HG03060 (cell line): ENCODE results near the gene HOXA13.

ENCODE experiments used
- ATAC-seq: cut with Tn5 transposase; IDR thresholded peaks from one replicate; pipeline ENCODE4 v1.9.1; 2021; ENCODE audit warnings: low read depth, moderate number of reproducible peaks; ENCODE audit not compliant: unreplicated experiment

Gene HOXA13

DNA sequence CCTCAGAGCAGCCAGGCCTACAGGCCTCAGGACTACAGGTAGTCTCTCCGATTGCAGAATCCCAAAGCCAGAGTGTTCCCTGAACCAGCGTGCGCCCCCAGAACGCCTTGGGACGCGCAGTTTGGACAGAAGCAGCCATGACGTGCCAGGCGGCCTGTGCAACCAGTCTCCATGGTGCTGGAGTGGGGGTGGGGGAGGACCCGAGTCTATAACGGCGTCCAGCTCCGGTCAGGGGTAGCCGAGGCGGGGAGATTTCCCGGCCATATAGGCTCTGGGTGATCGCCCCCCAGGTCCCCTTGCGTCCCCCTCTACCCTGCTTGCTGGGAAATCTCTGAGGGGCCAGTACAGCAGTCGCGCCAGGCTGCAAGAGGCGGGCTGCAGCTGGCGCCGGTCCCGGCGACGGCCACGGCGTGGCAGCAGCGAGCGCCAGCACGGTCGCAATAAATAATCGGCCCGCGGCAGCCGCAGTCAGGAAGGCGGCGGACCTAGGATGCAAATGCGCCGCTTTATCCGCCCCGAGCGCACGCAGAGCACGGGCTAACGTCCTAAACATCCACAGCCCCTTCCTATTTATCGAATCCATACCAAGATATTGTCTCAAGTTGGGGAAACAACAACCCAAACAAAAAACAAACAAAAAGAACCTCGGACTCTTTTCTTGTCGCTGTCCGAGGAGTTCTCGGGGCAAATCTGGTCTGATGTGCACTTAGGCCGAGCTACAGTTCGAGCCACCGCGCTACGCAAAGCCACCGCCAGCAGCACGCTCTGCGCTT is 49.1 kb downstream of the HOXA13 start:
- ATAC-seq: no peak

DNA sequence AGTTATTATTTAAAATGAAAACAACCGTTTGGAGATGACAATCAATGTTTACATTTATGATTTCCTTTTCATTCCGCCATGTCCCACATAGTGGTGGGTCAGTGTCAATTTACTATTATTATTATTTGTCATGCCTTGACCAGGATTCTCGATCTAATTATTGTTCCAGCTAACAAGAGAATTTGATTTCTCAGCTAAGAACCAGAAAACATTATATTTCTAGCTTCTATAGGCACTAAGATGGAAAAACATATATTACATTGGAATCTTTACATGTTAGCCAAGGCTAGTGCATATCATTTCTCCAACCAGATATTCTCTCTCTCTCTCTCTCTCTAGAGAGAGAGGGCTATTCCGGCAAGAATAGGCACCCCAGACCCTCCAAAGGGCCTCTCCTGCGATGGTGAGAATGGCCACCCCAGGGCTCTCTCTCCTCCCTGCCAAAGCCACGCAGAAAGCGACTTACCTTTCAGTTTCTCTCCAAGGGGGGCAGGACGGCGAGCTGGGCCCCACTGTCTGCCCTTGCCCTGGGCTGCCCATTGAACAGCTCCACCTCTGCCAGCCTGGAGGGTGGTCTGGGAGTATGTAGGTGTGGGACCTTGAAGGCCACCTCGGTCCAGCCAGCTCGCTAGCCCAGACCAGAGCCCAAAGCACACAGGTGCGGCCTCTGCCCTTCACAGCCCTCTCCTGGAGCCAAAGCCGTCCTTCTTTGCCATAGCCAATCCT is 49.9 kb downstream of the HOXA13 start:
- ATAC-seq: no peak

DNA sequence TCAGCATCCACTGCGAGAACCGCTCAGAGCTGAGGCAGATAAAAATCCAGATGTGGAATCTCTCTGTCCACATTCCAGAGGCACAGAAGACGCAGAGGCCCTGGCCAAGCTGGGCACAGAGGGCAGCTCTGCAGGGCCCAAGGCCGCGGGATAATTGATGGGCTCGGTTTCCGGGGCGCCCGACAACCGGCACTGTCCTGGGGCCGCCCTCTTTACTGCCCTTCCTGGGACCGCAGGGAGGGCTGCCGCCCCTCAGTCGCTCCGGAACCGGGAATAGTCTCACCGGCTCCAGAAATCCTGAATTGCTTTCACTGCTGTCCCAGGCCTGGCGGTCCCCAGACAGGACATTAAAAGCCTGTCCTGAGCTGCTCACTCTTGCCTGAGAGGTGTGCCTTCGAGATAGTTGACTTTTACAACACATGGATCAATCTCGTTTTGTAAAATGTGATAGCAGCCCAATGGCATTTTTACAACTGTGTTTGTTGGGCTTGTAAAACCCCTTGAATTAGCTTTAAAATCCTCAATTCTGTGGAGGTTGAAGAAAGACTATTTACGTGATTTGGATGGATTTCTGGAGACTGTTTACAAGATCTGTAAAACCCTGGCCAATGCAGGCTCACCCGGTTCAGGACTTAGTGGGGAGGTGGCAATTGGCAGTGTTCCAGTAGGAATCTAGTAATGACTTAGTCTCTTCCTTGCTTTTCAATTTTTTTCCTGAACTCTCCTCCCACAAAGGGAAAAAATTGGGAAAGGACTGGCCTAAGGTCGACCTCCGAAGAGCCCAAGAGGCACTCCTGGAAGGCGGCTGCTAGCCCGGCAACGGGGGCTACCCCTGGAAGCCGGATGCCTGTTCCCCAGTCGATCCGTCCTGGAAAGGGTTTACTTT is 50.9 kb downstream of the HOXA13 start:
- ATAC-seq: no peak

DNA sequence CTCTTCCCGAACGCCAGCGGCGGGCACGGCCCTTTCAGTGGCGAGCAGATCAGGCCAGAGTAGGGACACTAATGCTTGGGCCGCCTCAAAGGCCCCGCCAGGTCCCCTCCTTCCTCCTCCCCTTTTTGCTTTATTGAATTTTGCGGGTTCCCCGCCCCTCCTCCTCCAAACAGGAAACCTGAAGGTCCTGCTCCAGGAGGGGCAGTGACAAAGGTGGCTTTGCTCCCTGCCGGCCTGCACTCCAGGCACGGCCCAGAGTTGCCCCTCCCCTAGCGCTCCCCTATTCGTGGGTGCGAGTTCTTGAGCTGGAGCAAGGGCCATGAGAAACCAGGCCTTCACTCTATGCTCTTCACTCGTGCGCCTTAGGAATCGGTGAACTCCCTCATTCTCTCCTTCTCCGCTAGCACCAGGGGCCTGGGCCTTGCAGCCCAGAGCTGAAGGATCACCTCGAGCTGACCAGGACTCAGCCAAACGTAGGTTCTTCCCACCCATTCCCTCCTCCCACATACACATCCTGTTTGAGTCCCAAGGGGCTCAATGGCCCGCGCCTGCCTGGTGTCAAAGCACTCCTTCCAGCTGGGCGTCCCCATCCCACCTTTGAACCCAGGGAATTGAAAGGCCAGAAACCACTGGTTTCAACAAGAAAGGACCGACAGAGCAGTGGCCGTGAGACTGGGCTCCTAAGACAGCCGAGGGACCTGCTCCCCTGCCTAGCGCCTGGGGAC is 51.7 kb downstream of the HOXA13 start:
- no peak for ATAC-seq

DNA sequence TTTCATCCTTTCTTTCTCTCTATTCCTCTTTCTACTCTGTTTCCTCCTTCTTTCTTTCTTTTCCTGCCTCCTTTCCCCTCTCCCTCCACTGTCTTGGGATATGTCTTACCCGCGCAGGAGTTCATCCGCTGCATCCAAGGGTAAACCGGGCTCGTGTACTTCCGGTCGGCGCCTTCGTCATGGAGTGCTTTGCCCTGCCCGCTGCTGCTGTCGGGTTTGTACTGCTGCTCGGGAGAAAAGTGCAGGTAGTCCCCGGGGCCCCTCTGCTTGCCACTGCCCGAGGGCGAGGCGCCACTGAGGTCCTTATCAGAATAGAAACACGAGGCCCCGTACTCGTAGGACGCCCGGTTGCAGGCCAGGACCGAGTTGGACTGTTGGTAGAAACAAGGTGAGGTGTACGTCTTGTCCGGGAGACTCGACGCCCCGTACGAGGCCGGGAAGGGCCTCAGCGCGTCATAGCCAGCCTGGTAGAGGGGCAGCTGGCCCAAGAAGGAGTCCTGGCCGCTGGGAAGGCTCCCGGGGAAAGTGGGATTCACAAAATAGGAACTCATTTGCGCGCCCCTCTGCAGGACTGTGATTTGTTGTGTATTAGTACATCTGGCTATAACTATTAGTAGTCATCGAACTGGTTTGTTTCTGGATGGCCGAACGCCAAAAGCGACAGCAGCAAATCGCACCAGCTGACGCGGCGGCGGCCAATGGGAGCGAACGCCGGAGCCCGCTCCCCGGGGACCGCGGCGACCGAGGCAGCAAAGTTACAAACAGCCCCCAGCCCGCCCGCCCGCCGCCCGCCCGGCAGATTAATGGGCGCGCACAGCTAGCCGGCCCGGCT is 52.5 kb downstream of the HOXA13 start, which contains the start of gene HOXA6:
Gene HOXA6 (minus strand): TSS at position 576 of the 832 bp plus-strand sequence. CDS start 25 bp downstream, at position 551.
- ATAC-seq: no peak

DNA sequence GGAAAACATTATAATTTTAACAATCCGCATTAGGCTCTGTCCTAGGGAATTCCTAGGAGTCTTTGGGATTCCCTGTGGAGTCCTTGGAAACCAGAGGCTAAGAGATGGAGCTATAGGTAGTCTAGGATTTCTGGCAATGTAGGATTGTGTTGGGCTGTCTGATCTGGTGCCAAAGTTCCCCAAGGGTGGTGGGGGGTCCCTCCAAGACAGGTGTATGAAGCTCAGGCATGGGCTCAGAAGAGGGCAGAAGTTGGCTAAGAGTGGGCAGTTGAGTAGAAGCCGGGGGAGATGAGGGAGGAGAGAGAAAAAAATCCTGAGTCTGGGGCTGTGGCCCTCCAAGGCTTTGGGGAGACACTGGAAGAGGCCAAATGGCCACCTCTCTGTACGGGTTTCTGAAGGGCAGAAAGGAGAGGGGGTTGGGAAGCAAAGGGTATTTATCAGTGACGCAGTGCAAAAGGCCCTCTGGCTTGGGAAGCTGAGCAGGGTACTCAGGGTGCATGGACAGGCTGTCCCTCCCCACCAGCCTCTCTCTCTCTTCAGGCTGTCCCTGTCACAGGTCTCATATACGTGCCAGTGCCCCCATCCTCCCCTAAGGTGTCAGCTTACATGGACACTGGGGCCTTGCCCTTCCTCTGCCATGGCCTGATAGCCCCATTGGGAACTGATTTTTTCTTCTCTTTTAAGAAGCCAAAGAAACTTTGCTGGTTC is 53.2 kb downstream of the HOXA13 start:
- no peak for ATAC-seq

DNA sequence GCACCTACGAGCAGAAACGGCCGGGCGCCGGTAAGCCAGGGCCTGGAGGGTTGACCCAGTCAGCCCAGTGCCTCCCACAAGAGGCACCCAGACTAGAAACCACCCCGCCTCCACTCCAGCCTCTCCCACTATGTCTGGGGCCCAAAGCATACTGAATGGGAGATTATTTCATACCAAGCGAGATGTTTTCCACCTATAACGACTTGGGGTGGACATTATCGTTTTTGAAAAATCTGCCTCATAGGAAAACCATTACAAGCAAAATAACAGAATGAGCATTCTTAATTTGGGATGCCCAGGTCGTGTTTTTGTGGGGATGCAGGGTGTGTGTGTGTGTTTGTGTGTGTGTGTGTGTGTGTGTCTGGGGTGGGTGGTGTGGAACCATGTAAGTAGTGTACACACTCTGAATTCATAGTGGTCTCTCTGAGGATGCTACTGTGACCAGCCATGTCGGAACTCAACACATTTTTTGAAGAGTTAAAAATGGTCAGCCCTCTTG is 53.9 kb downstream of the HOXA13 start:
- ATAC-seq: no peak

DNA sequence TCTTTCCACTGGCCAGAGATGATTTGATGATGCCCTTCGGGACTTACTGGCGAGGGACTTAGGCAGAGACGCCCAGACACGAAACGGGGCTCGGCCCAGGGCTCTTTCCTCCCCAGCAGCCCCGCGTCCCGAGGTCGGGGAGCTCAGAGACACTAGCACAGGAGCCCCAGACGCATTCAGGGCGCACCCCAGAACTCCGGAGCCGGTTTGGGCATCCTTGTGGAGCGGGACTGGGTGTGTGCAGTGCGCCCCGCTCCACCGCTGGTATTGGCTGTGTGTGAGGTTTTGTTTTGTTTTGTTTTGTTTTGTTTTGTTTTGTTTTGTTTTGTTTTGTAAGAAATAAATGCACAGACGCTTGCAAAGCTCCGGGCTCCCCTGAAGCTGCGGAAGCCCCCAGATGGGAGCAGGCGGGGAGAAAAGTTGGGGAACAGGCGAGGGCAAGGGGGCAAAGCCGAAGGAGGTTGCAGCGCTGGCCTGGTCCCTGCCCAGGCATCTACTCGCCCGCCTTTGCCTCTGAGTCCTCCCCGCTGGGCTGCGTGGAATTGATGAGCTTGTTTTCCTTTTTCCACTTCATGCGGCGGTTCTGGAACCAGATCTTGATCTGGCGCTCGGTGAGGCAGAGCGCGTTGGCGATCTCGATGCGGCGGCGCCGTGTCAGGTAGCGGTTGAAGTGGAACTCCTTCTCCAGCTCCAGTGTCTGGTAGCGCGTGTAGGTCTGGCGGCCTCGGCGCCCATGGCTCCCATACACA is 54.6 kb downstream of the HOXA13 start:
- ATAC-seq: no peak

DNA sequence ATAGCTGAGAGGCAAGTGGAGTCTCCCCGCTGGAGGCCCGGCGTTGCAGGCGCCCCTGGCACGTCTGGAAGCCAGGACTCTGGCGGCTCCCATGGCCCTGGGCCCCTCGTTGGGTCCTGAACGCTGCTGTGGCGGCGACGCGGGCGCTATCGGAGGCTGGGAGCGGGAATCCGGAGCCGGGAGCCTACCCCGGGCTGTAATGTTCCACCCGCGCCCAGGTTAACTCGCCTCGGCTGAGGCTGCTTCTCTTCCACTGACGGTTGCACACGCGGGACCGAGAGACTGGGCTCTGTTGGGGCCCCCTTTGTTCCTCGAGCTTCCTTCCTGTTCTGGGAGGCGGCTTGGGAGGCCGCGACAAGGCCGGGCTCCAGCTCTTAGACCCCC is 55.1 kb downstream of the HOXA13 start:
- no peak for ATAC-seq
